MG63 (cell line): ENCODE measurements around the gene CRIP2. TPM values are rescaled to one million over a fixed set of nuclear protein-coding genes. Genes with fewer than 3 reads are reported as not detected.

Experiments used
- DNase-seq: peaks from one replicate; pipeline ENCODE4 v3.0.0-alpha.2; 2020
- H3K27me3 ChIP-seq: fragments of 250-450 bp; sonication (Bioruptor Pico); 2 replicates; pipeline ENCODE4 v1.5.1; 2020; ENCODE audit warnings: mild to moderate bottlenecking, moderate library complexity
- H3K36me3 ChIP-seq: fragments of 250-450 bp; sonication (Bioruptor Pico); 2 replicates; pipeline ENCODE4 v1.5.1; 2020; ENCODE audit warnings: mild to moderate bottlenecking, moderate library complexity
- H3K4me3 ChIP-seq: fragments of 250-450 bp; sonication (Bioruptor Pico); 2 replicates; pipeline ENCODE4 v1.5.1; 2020; ENCODE audit warnings: mild to moderate bottlenecking, moderate library complexity
- H3K9me3 ChIP-seq: fragments of 250-450 bp; sonication (Bioruptor Pico); 2 replicates; pipeline ENCODE4 v1.5.1; 2020; ENCODE audit warnings: mild to moderate bottlenecking, moderate library complexity
- total RNA-seq: library from RNA; depleted of rRNA; stranded (reverse); fragments of >200 nt; shearing (Covaris generic); gene quantifications from 2 replicates; pipeline ENCODE4 v1.2.3, GENCODE V29; 2014; ENCODE audit warnings: low replicate concordance

CRIP2 gene
- total RNA-seq, 1 experiment from 2014 or later, result 270 TPM

- DNase-seq, result no peak
- no peaks in the 10 kb centered on the region for H3K27me3 ChIP-seq
- H3K36me3 ChIP-seq, result peaks cover 7% of the 10 kb centered on the region; the same call in 1 of the 2 replicates
- H3K4me3 ChIP-seq, result no peak overlapping the region
- no peaks in the 10 kb centered on the region for H3K9me3 ChIP-seq
Observed at GRCh38 chr14:105478398-105479251, 4.0 kb downstream of the CRIP2 start.

- Histone ChIP-seq H3K4me3 (no peak overlapping the region), H3K9me3 (no peaks in the 10 kb centered on the region), H3K36me3 (peaks cover 7% of the 10 kb centered on the region; the same call in 1 of the 2 replicates), H3K27me3 (no peaks in the 10 kb centered on the region)
- DNase-seq, result no peak
Observed at GRCh38 chr14:105479431-105480158, 5.0 kb downstream of the CRIP2 start.

- H3K27me3 ChIP-seq, result no peaks in the 10 kb centered on the region
- DNase-seq, result no peak
- H3K9me3 ChIP-seq, result no peaks in the 10 kb centered on the region
- H3K36me3 ChIP-seq, result peaks cover 7% of the 10 kb centered on the region; the same call in 1 of the 2 replicates
- H3K4me3 ChIP-seq, result no peak overlapping the region
Observed at GRCh38 chr14:105480199-105480746, 5.7 kb downstream of the CRIP2 start.

GRCh38 chr14:105480807-105481801 is 6.5 kb downstream of the CRIP2 start:
- no peaks in the 10 kb centered on the region for H3K9me3 ChIP-seq
- H3K4me3 ChIP-seq, result no peak overlapping the region
- DNase-seq, result peak; percentile 82
- H3K36me3 ChIP-seq, result peaks cover 7% of the 10 kb centered on the region; the same call in 1 of the 2 replicates
- H3K27me3 ChIP-seq, result no peaks in the 10 kb centered on the region

- H3K9me3 ChIP-seq, result no peaks in the 10 kb centered on the region
- H3K27me3 ChIP-seq, result no peaks in the 10 kb centered on the region
- peaks cover 5% of the 10 kb centered on the region; the same call in 1 of the 2 replicates for H3K36me3 ChIP-seq
- peak; percentile 77 for DNase-seq
- no peak overlapping the region for H3K4me3 ChIP-seq
Observed at GRCh38 chr14:105481886-105482457, 7.4 kb downstream of the CRIP2 start.

- Histone ChIP-seq H3K27me3 (no peaks in the 10 kb centered on the region), H3K9me3 (no peaks in the 10 kb centered on the region), H3K36me3 (peaks cover 3% of the 10 kb centered on the region; the same call in 1 of the 2 replicates), H3K4me3 (no peak overlapping the region)
- no peak for DNase-seq
Observed at GRCh38 chr14:105482486-105483110, 8.0 kb downstream of the CRIP2 start.

- DNase-seq, result no peak
Observed at GRCh38 chr14:105483300-105484068, 8.9 kb downstream of the CRIP2 start.

GRCh38 chr14:105484069-105484996 is 9.7 kb downstream of the CRIP2 start:
- Histone ChIP-seq H3K27me3 (no peaks in the 10 kb centered on the region), H3K36me3 (peaks cover 3% of the 10 kb centered on the region; the same call in 1 of the 2 replicates), H3K9me3 (no peaks in the 10 kb centered on the region), H3K4me3 (no peak overlapping the region)
- no peak for DNase-seq

More at GRCh38 chr14:105483300-105484068, 8.9 kb downstream of the CRIP2 start:
- peaks cover 3% of the 10 kb centered on the region; the same call in 1 of the 2 replicates for H3K36me3 ChIP-seq
- no peaks in the 10 kb centered on the region for H3K9me3 ChIP-seq
- no peaks in the 10 kb centered on the region for H3K27me3 ChIP-seq
- H3K4me3 ChIP-seq, result no peak overlapping the region

GRCh38 chr14:105484997-105485393 is 10.4 kb downstream of the CRIP2 start:
- no peak for DNase-seq
- Histone ChIP-seq H3K4me3 (no peak overlapping the region), H3K9me3 (no peaks in the 10 kb centered on the region), H3K27me3 (no peaks in the 10 kb centered on the region), H3K36me3 (peaks cover 3% of the 10 kb centered on the region; the same call in 1 of the 2 replicates)

- Histone ChIP-seq H3K9me3 (no peaks in the 10 kb centered on the region), H3K36me3 (peaks cover 3% of the 10 kb centered on the region; the same call in 1 of the 2 replicates)
- no peak for DNase-seq
Observed at GRCh38 chr14:105485739-105486162, 11.1 kb downstream of the CRIP2 start.

GRCh38 chr14:105486163-105486973 is 11.7 kb downstream of the CRIP2 start, which contains the start of gene CRIP1:
Gene CRIP1 (plus strand): TSS chr14:105486886. CDS start chr14:105487260, 374 bp downstream.
- no peak for DNase-seq
- H3K36me3 ChIP-seq, result no peaks in the 10 kb centered on the region
- no peaks in the 10 kb centered on the region for H3K27me3 ChIP-seq
- no peaks in the 10 kb centered on the region for H3K9me3 ChIP-seq
- H3K4me3 ChIP-seq, result peak within 1 kb of the TSS; percentile 26

More at GRCh38 chr14:105485739-105486162, 11.1 kb downstream of the CRIP2 start:
- H3K27me3 ChIP-seq, result no peaks in the 10 kb centered on the region
- no peak overlapping the region for H3K4me3 ChIP-seq

- peak overlapping the region; percentile 26 for H3K4me3 ChIP-seq
- DNase-seq, result peak; percentile 32
- no peaks in the 10 kb centered on the region for H3K9me3 ChIP-seq
- no peaks in the 10 kb centered on the region for H3K27me3 ChIP-seq
- H3K36me3 ChIP-seq, result peaks cover 3% of the 10 kb centered on the region
Observed at GRCh38 chr14:105486974-105487448, 12.4 kb downstream of the CRIP2 start.
